Smooth muscle cell (in vitro differentiated cells): Measurements from ENCODE around the gene GDAP2. TPM values are rescaled to one million over a fixed set of nuclear protein-coding genes. Genes with fewer than 3 reads are reported as not detected.

Experiments
- DNase-seq: peaks from one replicate; lab custom pipeline; 2025; ENCODE audit not compliant: unreplicated experiment; lab: John Stamatoyannopoulos, UW
- H2AFZ ChIP-seq: fragments of 200-600 bp; sonication (generic); 2 replicates; pipeline ENCODE4 v1.6.0; 2016; ENCODE audit warnings: antibody characterized with exemption, low read depth, mild to moderate bottlenecking
- H3F3A ChIP-seq: fragments of 200-600 bp; sonication (generic); 2 replicates; pipeline ENCODE4 v1.6.0; 2017; ENCODE audit warnings: antibody characterized with exemption, low read depth
- H3K27ac ChIP-seq: fragments of 200-600 bp; sonication (generic); 2 replicates; pipeline ENCODE4 v1.5.1; 2016; ENCODE audit warnings: low read depth, mild to moderate bottlenecking
- H3K27me3 ChIP-seq: fragments of 200-600 bp; sonication (generic); 2 replicates; pipeline ENCODE4 v1.6.1; 2016; ENCODE audit warnings: low read depth, mild to moderate bottlenecking
- H3K36me3 ChIP-seq: fragments of 200-600 bp; sonication (generic); 2 replicates; pipeline ENCODE4 v1.5.1; 2016; ENCODE audit warnings: low read depth
- H3K4me1 ChIP-seq: fragments of 200-600 bp; sonication (generic); 2 replicates; pipeline ENCODE4 v1.5.1; 2016; ENCODE audit warnings: low read depth
- H3K4me2 ChIP-seq: fragments of 200-600 bp; sonication (generic); 2 replicates; pipeline ENCODE4 v1.6.0; 2016; ENCODE audit warnings: mild to moderate bottlenecking
- H3K4me3 ChIP-seq: fragments of 200-600 bp; sonication (generic); 2 replicates; pipeline ENCODE4 v1.5.1; 2016; ENCODE audit warnings: mild to moderate bottlenecking
- H3K79me2 ChIP-seq: fragments of 200-600 bp; sonication (generic); 2 replicates; pipeline ENCODE4 v1.6.0; 2016; ENCODE audit warnings: low read depth, mild to moderate bottlenecking
- H3K9ac ChIP-seq: fragments of 200-600 bp; sonication (generic); 2 replicates; pipeline ENCODE4 v1.6.0; 2016; ENCODE audit warnings: low read depth
- H3K9me3 ChIP-seq: fragments of 200-600 bp; sonication (generic); replicated peaks from 2 replicates; pipeline ENCODE4 v1.5.1; 2016; ENCODE audit warnings: low read depth
- H4K20me1 ChIP-seq: fragments of 200-600 bp; sonication (generic); 2 replicates; pipeline ENCODE4 v1.6.0; 2016; ENCODE audit warnings: low read depth
- CTCF ChIP-seq: fragments of 200-600 bp; sonication (generic); IDR thresholded peaks from 2 replicates; pipeline ENCODE4 v1.5.1; 2017; ENCODE audit warnings: borderline replicate concordance, mild to moderate bottlenecking, antibody characterized with exemption; ENCODE audit not compliant: insufficient read depth, poor library complexity, severe bottlenecking
- WGBS: methylation state at CpG from one replicate; pipeline ENCODE4 v1.1.7; 2016; ENCODE audit warnings: low lambda C conversion rate; 5-methylcytosine and 5-hydroxymethylcytosine counted together
- polyA plus RNA-seq: library from polyadenylated mRNA; unstranded; fragments of >200 nt; fragmentation: Nextera tagmentation; extraction: Ambion mirVana; gene quantifications from 2 replicates; pipeline ENCODE4 v1.2.1, GENCODE V29; 2016
- total RNA-seq: library from RNA; depleted of rRNA; stranded (reverse); fragments of >200 nt; gene quantifications from 2 replicates; pipeline ENCODE4 v1.2.3, GENCODE V29; 2014

GDAP2 gene
- total and polyA plus RNA-seq, 2 experiments from 2014 or later: 10.5 to 30.1 TPM

- H3K4me1 ChIP-seq: peaks cover 5% of the 10 kb centered on the region
- no peaks in the 10 kb centered on the region for H3K79me2 ChIP-seq
- H3K9ac ChIP-seq: no peak overlapping the region
- no peaks in the 10 kb centered on the region for H3K27me3 ChIP-seq
- 89% methylated on average over 7 of the region's 7 CpGs for WGBS
- H3K9me3 ChIP-seq: no peaks in the 10 kb centered on the region
- peak overlapping the region; percentile 24 for H2AFZ ChIP-seq
- H3F3A ChIP-seq: no peaks in the 10 kb centered on the region
- peak overlapping the region; percentile 64 for H3K4me2 ChIP-seq
- no peak overlapping the region for H3K4me3 ChIP-seq
- no peak for DNase-seq
- no peak for TF ChIP-seq CTCF
- H3K27ac ChIP-seq: peak overlapping the region; percentile 75
- no peaks in the 10 kb centered on the region for H3K36me3 ChIP-seq
- no peaks in the 10 kb centered on the region for H4K20me1 ChIP-seq
Observed at GRCh38 chr1:117820694-117821381, 108.6 kb downstream of the GDAP2 start.

GRCh38 chr1:117820096-117820495 lies 109.3 kb downstream of the GDAP2 start:
- Histone ChIP-seq H3K4me3 (no peak overlapping the region), H3K27ac (no peak overlapping the region)

GRCh38 chr1:117819301-117819700 lies 110.1 kb downstream of the GDAP2 start:
- H2AFZ ChIP-seq: no peak overlapping the region
- no peak overlapping the region for H3K9ac ChIP-seq
- WGBS: 98% methylated on average over 4 of the region's 4 CpGs
- H3F3A ChIP-seq: no peaks in the 10 kb centered on the region
- H3K4me3 ChIP-seq: no peak overlapping the region
- H3K9me3 ChIP-seq: no peaks in the 10 kb centered on the region
- H3K79me2 ChIP-seq: no peaks in the 10 kb centered on the region
- TF ChIP-seq CTCF: no peak
- H4K20me1 ChIP-seq: no peaks in the 10 kb centered on the region
- H3K4me2 ChIP-seq: no peak overlapping the region
- no peaks in the 10 kb centered on the region for H3K36me3 ChIP-seq
- H3K27ac ChIP-seq: no peak overlapping the region
- peaks cover 5% of the 10 kb centered on the region for H3K4me1 ChIP-seq
- H3K27me3 ChIP-seq: no peaks in the 10 kb centered on the region
- no peak for DNase-seq

More at GRCh38 chr1:117820096-117820495, 109.3 kb downstream of the GDAP2 start:
- Histone ChIP-seq H3K4me2 (no peak overlapping the region), H3K9me3 (no peaks in the 10 kb centered on the region), H2AFZ (no peak overlapping the region), H3K9ac (no peak overlapping the region), H3K4me1 (peaks cover 5% of the 10 kb centered on the region), H3K27me3 (no peaks in the 10 kb centered on the region), H4K20me1 (no peaks in the 10 kb centered on the region), H3K79me2 (no peaks in the 10 kb centered on the region), H3K36me3 (no peaks in the 10 kb centered on the region), H3F3A (no peaks in the 10 kb centered on the region)
- no peak for DNase-seq
- 89% methylated on average over 2 of the region's 2 CpGs for WGBS
- TF ChIP-seq CTCF: no peak

GRCh38 chr1:117818456-117818855 lies 111.0 kb downstream of the GDAP2 start:
- no peak for TF ChIP-seq CTCF
- Histone ChIP-seq H3K4me1 (peaks cover 5% of the 10 kb centered on the region), H3F3A (no peaks in the 10 kb centered on the region), H3K4me3 (no peak overlapping the region), H4K20me1 (no peaks in the 10 kb centered on the region), H3K36me3 (no peaks in the 10 kb centered on the region), H2AFZ (no peak overlapping the region), H3K27ac (no peak overlapping the region), H3K9me3 (no peaks in the 10 kb centered on the region), H3K79me2 (no peaks in the 10 kb centered on the region), H3K9ac (no peak overlapping the region), H3K27me3 (no peaks in the 10 kb centered on the region), H3K4me2 (no peak overlapping the region)
- WGBS: 89% methylated on average over 8 of the region's 8 CpGs
- no peak for DNase-seq
